Activated T-cell treated with anti-CD3 and anti-CD28 coated beads, Interleukin-2, amount 50 U/mL, for 4 hours (primary cell): ENCODE results near the gene NBR1. TPM values are rescaled to one million over a fixed set of nuclear protein-coding genes. Genes with fewer than 3 reads are reported as not detected.
"Not testable (repeated sequence)": the region's sequence is repeated elsewhere in the genome, so short reads cannot be mapped to it uniquely, and the experiment has no call there.

ENCODE experiments used
- ATAC-seq, 2 donors: fragments of 200-7000 bp; cut with Tn5 transposase; one replicate each; pipeline ENCODE4 v1.10.0; 2021
- DNase-seq: peaks from one replicate; pipeline ENCODE4 v3.0.0-alpha.2; 2020
- H3K27me3 Mint-ChIP-seq: one replicate; pipeline ENCODE4 v1.8.0; 2021; ENCODE audit warnings: low read depth, mixed read lengths
- H3K36me3 Mint-ChIP-seq: one replicate; pipeline ENCODE4 v1.8.0; 2022; ENCODE audit warnings: mixed read lengths; ENCODE audit not compliant: insufficient read depth
- H3K4me1 Mint-ChIP-seq: one replicate; pipeline ENCODE4 v1.8.0; 2021; ENCODE audit warnings: low read depth, mixed read lengths
- H3K4me3 Mint-ChIP-seq: one replicate; pipeline ENCODE4 v1.8.0; 2021; ENCODE audit warnings: mild to moderate bottlenecking, moderate library complexity, mixed read lengths
- H3K9me3 Mint-ChIP-seq: one replicate; pipeline ENCODE4 v1.8.0; 2021; ENCODE audit warnings: mixed read lengths
- total RNA-seq, 3 donors: library from RNA; stranded (reverse); gene quantifications; one replicate each; pipeline ENCODE4 v1.2.1, GENCODE V29; 2021

NBR1 gene
- total RNA-seq, 3 donors from 2014 or later = 26.8 to 31.9 (median 28.0) TPM

DNA sequence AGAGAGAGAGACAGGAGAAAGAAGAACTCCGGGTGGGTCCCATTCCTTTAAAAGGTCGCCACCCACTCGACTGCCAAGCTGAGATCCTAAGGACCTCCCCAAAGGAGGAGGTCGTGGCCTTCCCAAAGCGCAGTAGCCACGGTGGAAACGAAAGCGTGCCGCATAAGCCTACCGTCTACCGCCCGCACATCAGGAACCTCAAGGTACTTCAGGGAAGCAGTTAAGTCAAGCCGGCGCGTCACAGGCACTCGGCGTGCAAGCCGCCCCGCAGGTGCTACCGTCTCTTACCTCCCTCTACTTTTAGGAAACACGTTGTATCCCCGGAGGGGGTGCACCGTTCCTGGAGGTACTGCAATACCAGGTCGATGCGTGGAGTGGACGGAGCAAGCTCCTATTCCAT, 68.6 kb downstream of the NBR1 start:
- H3K27me3 Mint-ChIP-seq = not testable (repeated sequence)
- peak; percentile 46 to 50 for ATAC-seq

DNA sequence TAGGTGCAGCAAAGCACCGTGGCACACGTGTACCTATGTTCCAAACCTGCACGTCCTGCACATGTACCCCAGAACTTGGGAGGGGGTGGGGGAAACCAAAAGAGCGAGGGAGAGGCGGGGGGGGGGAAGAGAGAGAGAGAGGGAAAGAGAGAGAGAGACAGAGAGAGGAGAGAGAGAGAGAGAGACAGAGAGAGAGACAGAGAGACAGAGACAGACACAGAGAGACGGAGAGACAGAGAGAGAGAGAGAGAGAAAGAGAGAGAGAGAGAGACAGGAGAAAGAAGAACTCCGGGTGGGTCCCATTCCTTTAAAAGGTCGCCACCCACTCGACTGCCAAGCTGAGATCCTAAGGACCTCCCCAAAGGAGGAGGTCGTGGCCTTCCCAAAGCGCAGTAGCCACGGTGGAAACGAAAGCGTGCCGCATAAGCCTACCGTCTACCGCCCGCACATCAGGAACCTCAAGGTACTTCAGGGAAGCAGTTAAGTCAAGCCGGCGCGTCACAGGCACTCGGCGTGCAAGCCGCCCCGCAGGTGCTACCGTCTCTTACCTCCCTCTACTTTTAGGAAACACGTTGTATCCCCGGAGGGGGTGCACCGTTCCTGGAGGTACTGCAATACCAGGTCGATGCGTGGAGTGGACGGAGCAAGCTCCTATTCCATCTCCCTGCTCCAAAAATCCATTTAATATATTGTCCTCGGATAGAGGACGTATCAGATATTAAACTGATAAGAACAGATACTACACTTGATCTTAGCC, 69.8 kb downstream of the NBR1 start:
- not testable (repeated sequence) for H3K4me3 Mint-ChIP-seq, H3K36me3 Mint-ChIP-seq, DNase-seq, H3K9me3 Mint-ChIP-seq, H3K4me1 Mint-ChIP-seq, H3K27me3 Mint-ChIP-seq
- ATAC-seq = peak; percentile 48 to 50

More for the DNA sequence above, 68.6 kb downstream of the NBR1 start:
- not testable (repeated sequence) for H3K36me3 Mint-ChIP-seq, DNase-seq, H3K9me3 Mint-ChIP-seq, H3K4me3 Mint-ChIP-seq, H3K4me1 Mint-ChIP-seq

DNA sequence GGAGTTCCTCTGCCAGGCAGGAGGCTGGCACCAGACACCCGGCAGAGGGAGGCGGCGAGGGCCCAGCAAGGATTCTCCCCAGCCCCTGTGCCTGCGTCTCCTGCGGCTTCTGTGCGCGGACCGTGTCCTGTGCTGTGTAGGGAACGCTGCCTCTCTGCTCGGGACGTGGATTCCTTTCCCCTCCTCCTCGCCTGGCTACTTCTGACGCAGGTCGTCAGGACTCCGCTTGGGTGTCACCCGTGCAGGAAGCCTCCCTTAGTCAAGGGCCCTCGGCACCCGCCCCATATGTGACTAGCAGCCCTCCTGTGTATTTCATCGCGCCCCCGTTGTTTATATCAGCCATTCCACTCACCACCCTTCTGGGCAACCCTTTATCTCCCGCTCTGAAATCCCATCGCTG, 75.4 kb downstream of the NBR1 start:
- not testable (repeated sequence) for H3K9me3 Mint-ChIP-seq, H3K27me3 Mint-ChIP-seq, H3K36me3 Mint-ChIP-seq, H3K4me3 Mint-ChIP-seq, ATAC-seq, H3K4me1 Mint-ChIP-seq, DNase-seq

Other genes with a start within 250 kb of the NBR1 start
- gene AARSD1, start 206.8 kb upstream of the NBR1 start, total RNA-seq = 100 to 1,000 TPM; 130 to 159 (median 141) TPM
- under 1 TPM; 0.24 to 0.30 (median 0.25) TPM for gene PTGES3L, start 191.1 kb upstream of the NBR1 start, total RNA-seq
- gene RUNDC1, start 190.6 kb upstream of the NBR1 start, total RNA-seq = 10 to 100 TPM; 14.1 to 17.4 (median 16.7) TPM
- gene RPL27, start 172.8 kb upstream of the NBR1 start, total RNA-seq = 1,000 to 10,000 TPM; 1,553 to 1,718 (median 1,686) TPM
- 10 to 100 TPM; 26.4 to 46.6 (median 34.1) TPM for gene IFI35, start 164.4 kb upstream of the NBR1 start, total RNA-seq
- gene VAT1, start 148.8 kb upstream of the NBR1 start, total RNA-seq = 10 to 100 TPM; 11.7 to 15.9 (median 15.5) TPM
- gene RND2, start 146.0 kb upstream of the NBR1 start, total RNA-seq = under 1 TPM; 0.13 to 0.33 (median 0.24) TPM
- 10 to 100 TPM; 29.5 to 37.4 (median 36.5) TPM for gene BRCA1, start 45.9 kb upstream of the NBR1 start, total RNA-seq
- gene TMEM106A, start 40.7 kb downstream of the NBR1 start, total RNA-seq = 1 to 10 TPM; 7.7 to 8.6 (median 7.9) TPM
- gene CCDC200, start 57.4 kb downstream of the NBR1 start, total RNA-seq = not detected
- 1,000 to 10,000 TPM; 1,770 to 1,970 (median 1,905) TPM for gene RNU2-1, start 62.8 kb downstream of the NBR1 start, total RNA-seq
- 1 to 10 TPM; 1.7 to 2.6 (median 1.8) TPM for gene ARL4D, start 227.8 kb downstream of the NBR1 start, total RNA-seq